OCI-LY7 (cell line): ENCODE results near the gene ZFTA.
"Not testable (repeated sequence)": the region's sequence is repeated elsewhere in the genome, so short reads cannot be mapped to it uniquely, and the experiment has no call there.

Source experiments
- CTCF ChIP-seq: fragments of 200-600 bp; sonication (generic); conservative IDR thresholded peaks from 2 replicates; pipeline ENCODE4 v1.5.1; 2014; ENCODE audit warnings: mild to moderate bottlenecking, antibody characterized with exemption, low read length, moderate library complexity, mixed read lengths
- EZH2phosphoT487 ChIP-seq: fragments of 200-600 bp; sonication (generic); IDR thresholded peaks from 2 replicates; pipeline ENCODE4 v1.6.1; 2018; ENCODE audit warnings: low read depth, borderline replicate concordance, mild to moderate bottlenecking, mixed run types, antibody characterized with exemption, low read length, moderate library complexity, mixed read lengths

GRCh38 chr11:63771741-63772318 is 3.3 kb upstream of the ZFTA start:
- not testable (repeated sequence) for TF ChIP-seq CTCF, EZH2phosphoT487
